GM10266 (cell line): ENCODE results near the gene CEP170.

Experiments used
- DNase-seq: peaks from one replicate; pipeline ENCODE4 v3.0.0; 2012; ENCODE audit errors: extremely low spot score
- TF ChIP-seq, protein P1 (sequence below): IDR thresholded peaks from 2 replicates; pipeline ENCODE4 v1.5.1; 2012; ENCODE audit warnings: mild to moderate bottlenecking, low read depth; ENCODE audit not compliant: control insufficient read depth, insufficient read depth; ENCODE audit errors: missing control alignments

CEP170 gene

DNA sequence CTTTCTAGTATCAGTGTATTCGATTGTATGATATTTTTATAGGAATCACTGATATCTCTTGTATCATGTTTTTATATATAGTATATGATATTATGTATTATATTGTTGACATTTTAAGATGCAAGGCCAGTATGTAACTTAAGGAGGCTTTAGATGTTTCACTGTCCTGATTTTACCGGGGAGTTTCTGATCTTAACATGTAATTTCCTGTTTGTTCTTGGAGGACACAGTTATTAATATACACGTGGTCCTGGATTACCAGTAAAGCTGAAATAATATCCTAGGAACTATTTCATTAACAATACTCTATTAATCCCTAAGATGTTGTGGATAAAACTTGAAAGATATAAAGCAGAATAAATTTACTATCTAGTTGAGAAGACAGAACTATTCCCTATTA, 20.2 kb upstream of the CEP170 start:
- TF ChIP-seq, protein P1, sequence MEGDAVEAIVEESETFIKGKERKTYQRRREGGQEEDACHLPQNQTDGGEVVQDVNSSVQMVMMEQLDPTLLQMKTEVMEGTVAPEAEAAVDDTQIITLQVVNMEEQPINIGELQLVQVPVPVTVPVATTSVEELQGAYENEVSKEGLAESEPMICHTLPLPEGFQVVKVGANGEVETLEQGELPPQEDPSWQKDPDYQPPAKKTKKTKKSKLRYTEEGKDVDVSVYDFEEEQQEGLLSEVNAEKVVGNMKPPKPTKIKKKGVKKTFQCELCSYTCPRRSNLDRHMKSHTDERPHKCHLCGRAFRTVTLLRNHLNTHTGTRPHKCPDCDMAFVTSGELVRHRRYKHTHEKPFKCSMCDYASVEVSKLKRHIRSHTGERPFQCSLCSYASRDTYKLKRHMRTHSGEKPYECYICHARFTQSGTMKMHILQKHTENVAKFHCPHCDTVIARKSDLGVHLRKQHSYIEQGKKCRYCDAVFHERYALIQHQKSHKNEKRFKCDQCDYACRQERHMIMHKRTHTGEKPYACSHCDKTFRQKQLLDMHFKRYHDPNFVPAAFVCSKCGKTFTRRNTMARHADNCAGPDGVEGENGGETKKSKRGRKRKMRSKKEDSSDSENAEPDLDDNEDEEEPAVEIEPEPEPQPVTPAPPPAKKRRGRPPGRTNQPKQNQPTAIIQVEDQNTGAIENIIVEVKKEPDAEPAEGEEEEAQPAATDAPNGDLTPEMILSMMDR, result no peak
- DNase-seq, result no peak

DNA sequence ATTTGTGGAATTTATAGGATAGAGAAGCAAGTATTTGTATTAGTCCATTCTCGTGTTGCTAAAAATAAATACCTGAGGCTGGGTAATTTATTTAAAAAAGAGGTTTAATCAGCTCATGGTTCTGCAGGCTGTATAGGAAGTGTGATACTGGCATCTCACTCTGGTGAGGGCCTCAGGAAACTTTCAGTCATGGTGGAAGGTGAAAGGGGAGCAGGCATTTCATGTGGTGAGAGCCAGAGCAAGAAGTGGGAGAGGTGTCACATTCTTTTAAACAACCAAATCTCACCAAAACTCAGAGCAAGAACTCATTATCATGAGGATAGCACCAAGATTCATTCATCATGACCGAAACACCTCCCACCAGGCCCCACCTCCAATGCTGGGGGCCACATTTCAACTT, 18.9 kb upstream of the CEP170 start:
- no peak for DNase-seq

DNA sequence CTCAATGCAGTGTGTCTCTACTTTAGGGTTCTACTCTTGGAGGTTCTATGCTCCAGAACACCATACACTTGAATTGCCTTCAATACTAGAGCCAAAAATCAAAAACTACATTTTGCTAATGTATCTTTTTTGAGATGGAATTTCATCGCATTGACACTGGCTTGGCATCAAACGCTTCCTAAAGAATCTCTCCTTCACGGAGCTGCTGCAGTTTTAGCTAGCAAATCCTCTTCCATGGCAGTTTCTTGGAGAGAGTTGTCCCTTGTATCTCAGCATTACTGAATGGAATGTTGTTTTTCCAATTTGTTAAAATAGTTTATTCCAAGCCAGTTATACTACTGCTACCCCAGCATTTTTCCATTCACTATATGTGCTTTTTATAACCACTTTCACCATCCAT, 18.4 kb upstream of the CEP170 start:
- TF ChIP-seq, protein P1, result no peak
- no peak for DNase-seq

More for the DNA sequence above, 18.9 kb upstream of the CEP170 start:
- TF ChIP-seq, protein P1, result no peak

DNA sequence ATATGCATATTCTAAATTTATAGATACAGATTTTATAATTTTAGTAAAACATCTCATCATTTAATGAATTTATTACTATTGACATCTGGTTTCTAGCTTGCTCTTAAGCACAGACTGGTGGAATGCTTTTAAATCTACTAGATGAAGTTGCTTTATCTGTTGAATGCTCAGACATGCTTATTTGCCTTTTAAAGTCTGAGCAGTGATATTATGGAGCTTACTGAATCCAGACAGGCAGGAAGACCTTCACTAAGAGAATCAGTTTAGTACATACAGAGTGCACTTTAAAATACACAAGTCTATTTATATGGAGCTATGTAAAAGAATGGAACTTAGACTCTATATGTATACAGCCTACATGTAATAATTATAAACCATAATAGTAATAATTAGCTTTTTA, 17.3 kb upstream of the CEP170 start:
- no peak for DNase-seq
- TF ChIP-seq, protein P1, result no peak

DNA sequence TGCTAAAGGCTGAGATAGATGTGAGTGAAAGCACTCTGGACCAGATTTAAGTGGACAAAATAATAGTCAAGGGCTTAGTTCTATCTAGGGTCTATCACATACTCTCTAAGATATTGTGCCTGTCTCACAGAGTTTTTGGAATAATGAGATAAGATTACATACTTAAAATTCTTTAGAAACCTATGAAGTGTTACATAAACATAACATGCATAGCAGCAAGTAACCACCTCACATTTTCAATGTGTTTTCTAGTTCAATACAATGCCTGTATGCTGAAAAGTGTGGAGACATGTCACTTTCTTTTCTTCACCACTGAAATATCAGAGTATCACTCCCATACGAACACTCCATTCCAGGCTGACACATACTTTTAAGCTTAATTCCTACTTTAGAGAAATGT, 16.9 kb upstream of the CEP170 start:
- TF ChIP-seq, protein P1, result no peak

DNA sequence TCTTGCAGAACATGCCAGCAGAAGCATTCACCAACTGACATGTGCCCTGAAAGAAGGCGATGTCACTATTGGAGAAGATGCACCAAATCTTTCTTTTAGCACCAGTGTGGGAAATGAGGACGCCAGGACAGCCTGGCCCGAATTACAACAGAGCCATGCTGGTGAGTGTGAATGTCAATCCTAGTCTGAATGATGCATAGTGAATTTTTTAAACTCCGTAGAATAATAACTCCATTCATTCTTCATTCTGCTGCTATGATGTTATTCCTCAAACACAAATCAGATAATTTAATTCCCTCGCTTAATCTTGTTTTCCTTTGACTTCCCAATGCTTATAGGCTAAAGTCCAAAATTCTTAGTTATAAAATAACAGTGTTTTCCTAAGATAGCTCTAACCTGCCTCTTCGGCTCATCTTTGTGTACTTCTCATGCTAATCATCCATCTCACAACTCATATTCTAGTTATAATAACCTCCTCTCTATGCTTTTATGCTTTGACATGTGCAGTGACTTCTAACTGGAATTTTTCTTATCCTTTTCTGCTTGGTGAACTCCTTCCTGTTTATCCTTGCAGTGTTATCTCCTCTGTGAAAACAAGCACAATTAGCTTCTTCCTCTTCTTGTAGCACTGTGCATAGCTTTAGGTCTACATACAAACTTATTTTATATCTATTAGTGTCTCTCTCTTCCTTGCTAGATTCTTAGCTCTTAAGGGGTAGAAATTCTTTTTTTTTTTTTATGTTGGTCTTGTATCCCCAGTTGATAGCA, 15.2 kb upstream of the CEP170 start:
- DNase-seq, result no peak
- TF ChIP-seq, protein P1, result no peak

More for the DNA sequence above, 16.9 kb upstream of the CEP170 start:
- DNase-seq, result no peak

DNA sequence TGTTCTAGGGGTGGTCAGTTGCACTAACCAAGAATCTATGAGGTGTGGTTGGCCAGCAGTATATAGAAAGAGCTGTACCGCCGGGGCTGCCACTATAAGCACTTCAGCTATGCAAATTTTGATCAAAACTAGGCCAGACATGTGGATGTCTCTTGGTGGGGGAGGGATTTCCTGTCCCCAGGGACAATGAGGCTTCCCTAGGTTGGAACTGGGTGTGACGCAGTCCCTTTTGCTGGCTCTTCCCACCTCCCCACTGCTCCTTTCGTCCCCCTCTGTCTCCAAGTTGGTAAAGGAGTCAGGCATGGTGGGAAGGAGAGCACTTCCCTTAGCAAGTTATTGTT, 14.3 kb upstream of the CEP170 start:
- DNase-seq, result no peak
- TF ChIP-seq, protein P1, result no peak
